GM11168 (cell line): Measurements from ENCODE around the gene SPSB4.

Source experiments
- in situ Hi-C: fragments of 300-500 bp; cut with MboI; formaldehyde crosslinking; loops from one replicate; pipeline ENCODE4 v1.12.0; 2022; ENCODE audit warnings: low sequenced_read_pairs; ENCODE audit not compliant: unreplicated experiment

SPSB4 gene

GRCh38 chr3:141093397-141093796 lies 42.2 kb downstream of the SPSB4 start:
- in situ Hi-C loops = no loop called here

DNA sequence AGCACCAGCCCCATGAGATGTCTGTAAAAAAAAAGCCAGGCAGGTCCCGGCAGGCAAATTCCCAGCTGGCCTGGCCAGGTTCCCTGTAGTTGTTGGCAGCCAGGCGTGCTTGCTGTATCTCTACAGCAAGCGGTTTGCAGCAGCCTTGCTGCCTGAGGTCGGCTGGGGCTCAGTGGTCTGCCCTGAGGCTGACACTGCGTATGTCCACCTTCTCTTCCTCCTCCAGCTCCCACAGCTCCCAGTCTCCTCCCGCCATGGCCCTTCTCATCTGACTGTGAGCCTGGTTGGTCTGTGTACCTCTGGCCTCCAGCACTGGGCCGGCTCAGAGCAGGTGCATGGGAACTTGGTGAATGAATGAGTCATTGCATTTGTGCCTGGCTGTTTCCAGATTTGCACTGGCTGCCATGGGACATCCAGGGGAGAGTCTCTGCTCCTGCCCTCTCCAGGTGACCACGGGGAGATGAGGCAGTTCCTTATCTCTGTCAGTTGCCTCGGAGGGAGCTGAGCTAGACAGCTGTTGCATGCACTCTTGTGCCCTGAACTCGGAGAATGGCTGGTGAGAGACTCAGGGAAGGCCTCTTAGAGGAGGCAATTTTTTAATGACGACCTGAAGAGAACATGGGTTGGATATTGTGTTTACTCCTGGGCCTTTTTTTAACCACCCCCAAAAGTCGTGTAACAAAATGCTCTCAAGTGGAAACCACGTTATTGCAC lies 43.0 kb downstream of the SPSB4 start:
- in situ Hi-C loops = no loop called here

DNA sequence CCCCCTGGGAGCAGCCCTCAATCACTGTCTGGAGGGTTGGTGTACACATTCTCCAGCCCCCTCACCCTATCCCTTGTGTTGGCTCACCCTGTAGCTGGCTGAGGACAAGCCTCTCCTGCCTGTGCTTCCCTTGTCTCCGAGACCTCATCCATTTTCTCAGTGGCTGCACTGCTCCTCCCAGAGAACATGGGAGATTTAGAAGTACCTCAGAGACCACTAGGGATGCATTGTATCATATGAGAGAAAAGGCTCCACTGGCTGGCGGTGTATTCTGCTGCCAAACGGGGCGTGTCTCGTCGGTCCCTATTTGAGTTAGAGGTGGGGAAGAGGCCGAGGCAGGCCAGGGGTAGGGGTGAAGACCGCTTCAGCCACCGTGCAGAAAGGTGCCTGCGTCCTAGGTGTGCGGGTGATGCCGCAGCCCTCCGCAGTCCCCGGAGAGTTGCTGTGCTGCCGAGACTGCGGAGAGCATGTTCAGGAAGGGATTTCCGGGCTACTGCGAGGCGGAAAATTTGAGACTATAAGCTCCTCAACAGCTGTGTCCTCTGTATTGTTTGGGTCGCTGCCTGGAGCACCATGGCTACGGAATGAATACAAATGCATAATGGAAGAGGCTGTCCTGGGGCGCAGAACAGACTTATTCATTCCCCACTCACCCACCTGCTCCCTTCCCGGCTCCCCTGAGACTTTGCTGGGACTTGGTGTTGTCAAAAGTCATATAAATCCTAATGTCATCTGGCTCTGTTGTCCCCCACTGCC lies 43.8 kb downstream of the SPSB4 start:
- in situ Hi-C loops = no loop called here

DNA sequence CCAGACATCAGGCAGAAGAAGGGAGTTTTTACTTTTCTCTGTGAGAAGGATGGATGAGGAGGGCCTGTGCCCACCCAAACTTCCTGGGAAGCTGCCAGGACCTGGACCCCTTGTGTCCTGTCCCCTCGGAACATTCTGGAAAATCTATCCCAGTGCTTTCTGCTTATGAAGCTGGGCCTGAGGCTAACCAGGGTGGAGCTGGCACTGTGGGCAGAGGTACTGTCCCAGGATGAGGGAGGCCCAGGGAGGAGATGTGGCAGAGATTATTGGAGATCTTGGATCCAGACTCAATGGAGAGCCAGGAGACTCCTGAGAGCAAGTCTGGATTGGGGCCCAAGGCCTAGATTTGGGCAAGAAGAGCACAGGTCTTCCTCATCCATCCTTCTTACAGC lies 44.4 kb downstream of the SPSB4 start:
- in situ Hi-C loops = no loop called here

DNA sequence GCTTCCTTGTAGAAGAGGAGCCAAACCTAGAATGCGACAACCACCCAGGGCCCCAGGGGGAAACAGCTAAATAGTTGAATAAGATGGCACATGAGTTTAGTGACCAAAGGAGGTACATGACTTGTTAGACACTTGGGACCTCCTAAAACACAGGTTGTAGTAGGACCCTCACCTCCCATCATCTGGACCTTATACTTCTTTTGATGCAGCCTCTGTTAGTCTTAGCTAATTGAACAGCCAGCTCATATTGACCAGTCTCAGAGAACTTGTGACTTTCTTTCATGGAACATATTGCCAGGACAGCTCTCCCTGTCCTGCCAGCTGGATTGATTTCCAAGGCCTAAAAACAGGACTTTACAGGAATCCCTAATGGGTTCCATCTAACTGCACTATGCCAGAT lies 45.0 kb downstream of the SPSB4 start:
- in situ Hi-C loops = no loop called here

DNA sequence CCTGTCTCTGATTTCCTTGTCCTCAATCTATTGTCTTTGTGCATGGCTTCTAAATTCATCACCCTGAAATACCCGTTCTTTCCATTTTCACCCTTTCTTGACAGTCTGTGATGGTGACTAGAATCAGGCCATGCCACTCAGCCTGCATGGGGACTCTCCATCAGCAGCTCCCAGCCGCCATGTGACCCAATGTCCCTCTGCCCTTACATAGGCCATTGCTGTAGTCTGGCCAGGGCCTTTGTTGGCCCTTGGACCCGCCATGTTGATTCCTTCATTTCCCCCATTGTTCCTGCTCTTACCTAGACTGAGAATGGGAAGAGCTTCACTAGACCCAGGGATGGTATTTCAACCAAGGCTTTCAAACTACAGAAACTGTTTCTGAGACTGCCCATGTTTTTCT lies 45.8 kb downstream of the SPSB4 start:
- in situ Hi-C loops = no loop called here

GRCh38 chr3:141100112-141100511 lies 49.0 kb downstream of the SPSB4 start:
- in situ Hi-C loops = no loop called here

DNA sequence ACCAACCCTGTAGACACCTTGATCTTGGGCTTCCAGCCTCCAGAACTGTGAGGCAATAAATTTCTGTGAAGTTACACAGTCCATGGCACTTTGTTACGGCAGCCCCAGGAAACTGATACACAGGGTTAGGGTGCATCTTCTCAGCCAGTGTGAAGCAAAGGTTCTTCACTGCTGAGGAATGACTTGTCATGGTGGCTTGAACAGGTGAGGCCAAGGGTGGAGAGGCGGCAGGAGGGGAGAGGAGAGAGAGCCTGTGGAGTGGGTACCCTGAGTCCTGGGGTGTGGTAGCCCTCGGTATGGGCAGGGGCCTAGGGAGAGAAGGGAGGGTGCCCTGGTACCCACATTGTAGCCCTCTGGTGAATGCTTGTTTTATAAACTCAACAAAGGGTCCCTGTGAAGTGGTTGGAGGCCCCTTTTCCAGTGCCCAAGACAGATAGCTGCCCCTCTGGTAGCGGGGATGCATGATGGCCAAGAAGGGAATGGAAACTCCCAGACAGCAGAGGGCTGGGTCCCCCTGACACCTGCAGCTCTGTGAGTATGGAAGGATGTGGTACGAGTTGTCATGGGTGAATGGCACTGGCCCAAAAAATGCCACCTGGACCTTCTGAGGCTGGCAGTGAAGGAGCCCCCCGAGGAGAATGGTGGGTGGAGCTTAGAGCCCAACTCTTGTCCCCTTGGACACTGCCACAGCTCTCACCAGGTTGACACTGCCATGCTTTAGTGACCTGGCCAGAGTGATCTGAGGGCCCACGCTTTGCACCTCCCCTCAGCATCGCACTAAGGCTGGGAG lies 49.6 kb downstream of the SPSB4 start:
- in situ Hi-C loops = no loop called here

GRCh38 chr3:141102372-141102771 lies 51.2 kb downstream of the SPSB4 start:
- in situ Hi-C loops = no loop called here

- in situ Hi-C loops = no loop called here
These were observed 51.9 kb downstream of the SPSB4 start for GRCh38 chr3:141103067-141103466.

DNA sequence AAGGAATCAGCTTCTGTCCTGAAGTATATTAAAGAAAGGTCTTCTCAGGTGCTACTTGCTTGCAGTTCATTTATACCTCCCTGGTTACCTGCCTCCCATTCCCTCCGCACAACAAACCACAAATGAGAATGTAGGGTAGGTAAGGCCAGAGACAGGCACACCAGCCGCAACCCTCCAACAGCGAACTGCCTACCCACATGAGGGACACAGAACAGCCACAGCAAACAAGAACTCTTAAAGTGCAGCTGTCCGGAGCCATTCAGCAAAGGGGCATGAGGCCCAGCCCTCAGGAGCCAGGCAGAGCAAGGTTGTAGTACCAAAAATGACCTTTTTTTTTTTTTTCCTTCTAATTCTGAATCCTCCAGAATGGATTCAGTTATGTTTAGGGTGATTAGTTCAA lies 52.4 kb downstream of the SPSB4 start:
- in situ Hi-C loops = no loop called here

GRCh38 chr3:141104151-141104821 lies 53.1 kb downstream of the SPSB4 start:
- in situ Hi-C loops = no loop called here

- in situ Hi-C loops = no loop called here
These were observed 54.9 kb downstream of the SPSB4 start for GRCh38 chr3:141105828-141106628.

DNA sequence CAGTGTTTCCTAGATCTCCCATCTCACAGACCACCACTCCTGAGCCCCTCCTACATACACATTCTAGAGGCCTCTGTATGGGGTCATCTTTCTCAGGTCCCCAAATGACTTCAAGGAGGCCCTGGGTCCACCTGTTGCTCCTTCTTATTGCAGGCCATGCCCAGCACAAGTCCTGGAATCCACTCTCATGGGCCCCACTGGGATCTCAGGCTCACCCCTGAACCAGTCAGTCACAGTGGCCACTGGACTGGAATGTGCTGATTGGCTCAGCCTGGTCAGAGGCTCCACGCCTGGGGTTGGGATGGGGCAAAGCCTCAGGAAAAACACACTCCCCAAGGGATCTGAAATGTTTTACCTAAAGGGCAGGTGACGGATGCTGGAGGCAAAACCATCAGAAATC lies 55.7 kb downstream of the SPSB4 start:
- in situ Hi-C loops = no loop called here

DNA sequence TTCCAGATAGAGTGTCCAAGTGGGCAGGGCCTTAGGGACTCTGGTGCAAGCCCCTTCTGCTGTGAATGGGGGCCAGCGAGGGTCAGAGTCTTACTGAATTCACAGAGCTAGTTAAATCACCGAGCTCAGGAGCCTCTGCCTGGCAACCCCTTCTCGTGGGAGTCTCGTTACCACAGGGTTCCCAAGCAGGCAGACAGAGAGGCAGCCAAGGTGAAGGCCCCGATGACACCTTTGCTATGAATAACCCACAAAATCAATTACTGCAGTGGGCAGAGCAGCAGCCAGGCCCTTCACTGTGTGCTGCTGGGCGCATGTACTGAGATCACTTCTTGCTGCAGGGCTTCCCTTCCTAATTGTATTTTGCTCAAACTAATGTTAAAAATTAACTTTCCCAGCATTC lies 56.9 kb downstream of the SPSB4 start:
- in situ Hi-C loops = no loop called here

DNA sequence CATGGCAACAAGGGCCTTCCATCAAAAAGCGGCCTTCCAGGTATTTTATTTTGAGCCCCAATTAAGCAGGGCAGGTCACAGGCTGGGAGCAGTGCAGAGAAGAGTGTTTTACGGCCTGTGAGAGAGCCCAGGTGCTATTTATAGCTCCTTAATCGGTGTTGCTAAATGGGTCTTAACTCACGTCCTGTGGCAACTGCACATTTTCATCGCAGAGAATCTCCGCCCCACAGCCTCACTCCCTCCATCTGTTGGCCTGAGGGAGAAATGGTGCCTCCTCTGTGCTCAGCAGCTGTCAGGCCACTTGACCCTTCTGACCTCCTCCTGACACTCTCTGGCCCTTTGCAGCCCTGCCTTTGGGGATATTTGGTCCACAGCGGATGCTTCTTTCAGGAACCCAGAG lies 58.6 kb downstream of the SPSB4 start:
- in situ Hi-C loops = no loop called here

DNA sequence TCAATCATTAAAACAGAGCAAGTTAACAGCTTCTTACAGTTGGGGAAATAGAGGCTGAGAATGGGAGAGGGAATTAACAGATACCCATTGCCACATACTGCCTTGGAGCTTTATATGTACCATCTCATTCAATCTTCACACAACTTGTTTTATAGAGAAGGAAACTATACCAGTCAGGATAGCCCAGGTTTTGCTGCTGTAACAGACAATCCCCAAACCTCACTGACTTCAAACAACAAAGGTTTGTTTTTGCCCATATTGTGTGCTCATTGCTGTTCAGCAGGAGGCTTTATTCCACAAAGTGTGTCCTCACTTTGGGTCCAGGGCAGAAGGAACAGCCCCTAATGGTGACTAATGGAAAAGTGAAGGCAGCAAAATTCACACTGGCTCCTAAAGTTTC lies 59.2 kb downstream of the SPSB4 start:
- in situ Hi-C loops = no loop called here

DNA sequence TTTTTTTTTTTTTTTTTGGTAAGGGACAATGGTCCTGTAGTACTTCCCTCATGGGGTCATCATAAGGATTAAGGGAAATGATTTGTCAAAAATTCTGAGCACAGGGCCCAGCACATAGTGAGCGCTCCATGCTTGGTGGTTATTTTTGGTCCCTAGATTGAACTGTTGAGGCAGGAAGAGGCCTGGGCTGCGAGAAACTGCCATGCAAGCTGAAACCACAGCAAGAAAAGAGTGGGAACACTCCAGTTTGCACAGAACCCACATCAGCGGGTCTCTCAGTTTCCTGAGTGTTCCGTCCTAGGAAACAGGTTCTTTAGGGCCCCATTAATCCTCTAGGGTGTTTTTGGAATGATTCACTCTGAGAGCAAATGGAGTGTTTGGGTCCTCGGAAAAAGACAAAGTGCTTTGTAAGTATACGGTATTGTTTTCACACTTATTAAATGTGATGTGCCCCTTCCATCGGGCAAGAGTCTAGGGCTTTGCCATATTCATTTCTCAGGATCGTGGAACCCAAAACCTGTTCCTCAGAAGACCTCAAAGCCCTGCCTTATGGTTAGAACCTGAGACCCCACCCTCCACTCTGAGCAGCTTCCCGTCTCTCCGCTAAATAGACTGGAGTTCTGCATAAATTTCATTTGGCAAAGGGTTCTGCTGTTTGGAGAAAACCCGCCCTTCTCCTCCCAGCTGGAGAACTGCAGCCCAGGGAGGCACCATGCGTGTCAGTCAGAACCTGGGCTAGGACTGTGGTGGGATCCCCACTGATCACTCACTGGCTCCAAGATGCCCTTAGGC lies 60.4 kb downstream of the SPSB4 start:
- in situ Hi-C loops = no loop called here

DNA sequence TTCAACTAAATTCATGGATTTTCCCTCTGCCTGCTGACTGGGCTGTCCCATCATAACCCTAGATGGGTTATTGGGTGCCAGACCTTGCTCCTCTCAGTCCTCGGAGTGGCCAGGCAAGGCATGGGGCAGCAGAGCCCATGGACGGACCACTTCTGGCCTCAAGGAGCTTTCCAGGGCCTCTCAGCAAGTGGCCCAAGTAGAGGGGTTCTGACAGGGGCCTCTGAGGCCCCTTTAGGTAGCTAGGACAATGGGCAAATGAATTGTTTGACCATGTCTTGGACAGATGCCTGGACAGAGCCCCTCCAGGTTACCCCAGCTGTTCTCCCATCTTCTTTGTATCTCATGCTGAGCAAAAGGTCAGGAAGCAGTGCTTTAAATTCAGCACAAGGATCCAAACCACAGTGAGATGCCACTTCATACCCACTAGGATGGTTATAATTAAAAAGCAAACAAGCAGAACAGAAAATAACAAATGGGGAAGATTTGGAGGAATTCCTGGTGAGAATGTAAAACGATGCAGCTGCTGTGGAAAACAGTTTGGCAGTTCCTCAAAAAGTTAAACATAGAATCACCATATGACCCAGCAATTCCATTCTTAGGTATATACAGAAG lies 61.6 kb downstream of the SPSB4 start:
- in situ Hi-C loops = no loop called here
